ENCODE results near the gene SMC1B. TPM values are rescaled to one million over a fixed set of nuclear protein-coding genes. Genes with fewer than 3 reads are reported as not detected.

SMC1B gene
- total RNA-seq, 1 donor from 2014 or later = not detected

- DNase-seq (ENCODE audit: low spot score, unreplicated experiment) = no peak
- H3K27me3 Mint-ChIP-seq = no peaks in the 10 kb centered on the region
- peaks cover 20% of the 10 kb centered on the region for H3K36me3 Mint-ChIP-seq (ENCODE audit: insufficient read depth)
- TF ChIP-seq CTCF (IDR thresholded peaks at IDR 0.05; ENCODE audit: unreplicated experiment) = no peak
- H3K9me3 Mint-ChIP-seq (ENCODE audit: low read depth) = no peaks in the 10 kb centered on the region
- peaks cover 15% of the 10 kb centered on the region for H3K4me1 Mint-ChIP-seq (ENCODE audit: low read depth)
- no peak overlapping the region for H3K4me3 Mint-ChIP-seq (ENCODE audit: low read depth)
- peak overlapping the region; percentile 72 for H3K27ac Mint-ChIP-seq
Measured at GRCh38 chr22:45335854-45336522, 77.4 kb downstream of the SMC1B start.

GRCh38 chr22:45335021-45335818, 78.2 kb downstream of the SMC1B start:
- no peak overlapping the region for H3K27ac Mint-ChIP-seq
- TF ChIP-seq CTCF (IDR thresholded peaks at IDR 0.05; ENCODE audit: unreplicated experiment) = peak; percentile 35
- H3K36me3 Mint-ChIP-seq (ENCODE audit: insufficient read depth) = peaks cover 18% of the 10 kb centered on the region
- H3K27me3 Mint-ChIP-seq = no peaks in the 10 kb centered on the region
- no peak for DNase-seq (ENCODE audit: low spot score, unreplicated experiment)
- H3K9me3 Mint-ChIP-seq (ENCODE audit: low read depth) = no peaks in the 10 kb centered on the region
- peaks cover 15% of the 10 kb centered on the region for H3K4me1 Mint-ChIP-seq (ENCODE audit: low read depth)
- H3K4me3 Mint-ChIP-seq (ENCODE audit: low read depth) = no peak overlapping the region

- Mint-ChIP-seq H3K4me1 (ENCODE audit: low read depth) (peaks cover 15% of the 10 kb centered on the region), H3K36me3 (ENCODE audit: insufficient read depth) (peaks cover 16% of the 10 kb centered on the region), H3K9me3 (ENCODE audit: low read depth) (no peaks in the 10 kb centered on the region), H3K27ac (no peak overlapping the region), H3K27me3 (no peaks in the 10 kb centered on the region), H3K4me3 (ENCODE audit: low read depth) (no peak overlapping the region)
- DNase-seq (ENCODE audit: low spot score, unreplicated experiment) = no peak
- no peak for TF ChIP-seq CTCF (IDR thresholded peaks at IDR 0.05; ENCODE audit: unreplicated experiment)
Measured at GRCh38 chr22:45334528-45334927, 78.9 kb downstream of the SMC1B start.

- Mint-ChIP-seq H3K36me3 (ENCODE audit: insufficient read depth) (peaks cover 16% of the 10 kb centered on the region), H3K4me3 (ENCODE audit: low read depth) (no peak overlapping the region), H3K27me3 (no peaks in the 10 kb centered on the region), H3K4me1 (ENCODE audit: low read depth) (peaks cover 15% of the 10 kb centered on the region), H3K9me3 (ENCODE audit: low read depth) (no peaks in the 10 kb centered on the region), H3K27ac (no peak overlapping the region)
- TF ChIP-seq CTCF (IDR thresholded peaks at IDR 0.05; ENCODE audit: unreplicated experiment) = no peak
- no peak for DNase-seq (ENCODE audit: low spot score, unreplicated experiment)
Measured at GRCh38 chr22:45334068-45334467, 79.3 kb downstream of the SMC1B start.

GRCh38 chr22:45332001-45332400, 81.4 kb downstream of the SMC1B start:
- Mint-ChIP-seq H3K4me3 (ENCODE audit: low read depth) (no peak overlapping the region), H3K27ac (no peak overlapping the region), H3K36me3 (ENCODE audit: insufficient read depth) (peaks cover 11% of the 10 kb centered on the region), H3K27me3 (no peaks in the 10 kb centered on the region), H3K9me3 (ENCODE audit: low read depth) (no peaks in the 10 kb centered on the region), H3K4me1 (ENCODE audit: low read depth) (peaks cover 10% of the 10 kb centered on the region)
- TF ChIP-seq CTCF (IDR thresholded peaks at IDR 0.05; ENCODE audit: unreplicated experiment) = no peak
- DNase-seq (ENCODE audit: low spot score, unreplicated experiment) = no peak
